NCI-H146 treated with DMSO at 0.1 percent for 48 hours (cell line): ENCODE results near the gene CHAT.

Experiments used
- DNase-seq: peaks from one replicate; lab custom pipeline; 2025; ENCODE audit not compliant: unreplicated experiment; lab: John Stamatoyannopoulos, UW

Gene CHAT

GRCh38 chr10:49596836-49597235, 17.0 kb upstream of the CHAT start:
- no peak for DNase-seq

DNA sequence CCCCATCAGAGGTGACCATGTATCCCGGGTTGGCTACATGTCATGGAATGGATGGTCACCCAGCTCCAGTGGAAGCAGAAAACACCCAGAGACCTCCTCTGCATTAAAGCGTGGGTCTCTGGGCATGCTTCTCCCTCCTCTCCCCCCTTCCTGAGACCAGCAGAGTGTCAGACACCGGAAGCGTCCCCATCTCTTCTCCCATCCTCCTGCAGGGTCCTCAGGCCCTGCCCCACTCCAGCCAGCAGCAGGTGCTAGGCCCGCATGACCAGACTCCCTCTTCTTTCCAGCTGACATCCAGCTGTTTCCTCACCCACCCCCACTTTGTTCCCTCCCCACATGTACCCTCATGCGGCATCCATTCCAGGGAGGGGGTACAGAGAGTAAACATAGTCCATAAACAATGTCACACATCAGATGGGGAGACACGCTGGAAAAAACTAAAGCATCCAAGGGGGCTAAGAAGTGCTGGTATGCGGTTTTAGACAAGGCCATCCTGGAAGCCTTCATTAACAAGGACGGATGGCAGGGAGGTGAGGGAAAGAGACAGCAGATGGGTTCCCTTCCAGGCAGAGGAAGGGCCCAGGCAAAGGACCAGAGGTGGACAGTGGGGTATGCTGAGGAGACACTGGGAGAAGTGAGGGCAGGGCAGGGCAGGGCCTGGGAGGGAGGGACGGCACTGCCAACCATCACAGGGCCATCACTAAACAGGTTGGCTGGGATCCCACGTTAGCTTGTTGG, 16.2 kb upstream of the CHAT start:
- no peak for DNase-seq

DNA sequence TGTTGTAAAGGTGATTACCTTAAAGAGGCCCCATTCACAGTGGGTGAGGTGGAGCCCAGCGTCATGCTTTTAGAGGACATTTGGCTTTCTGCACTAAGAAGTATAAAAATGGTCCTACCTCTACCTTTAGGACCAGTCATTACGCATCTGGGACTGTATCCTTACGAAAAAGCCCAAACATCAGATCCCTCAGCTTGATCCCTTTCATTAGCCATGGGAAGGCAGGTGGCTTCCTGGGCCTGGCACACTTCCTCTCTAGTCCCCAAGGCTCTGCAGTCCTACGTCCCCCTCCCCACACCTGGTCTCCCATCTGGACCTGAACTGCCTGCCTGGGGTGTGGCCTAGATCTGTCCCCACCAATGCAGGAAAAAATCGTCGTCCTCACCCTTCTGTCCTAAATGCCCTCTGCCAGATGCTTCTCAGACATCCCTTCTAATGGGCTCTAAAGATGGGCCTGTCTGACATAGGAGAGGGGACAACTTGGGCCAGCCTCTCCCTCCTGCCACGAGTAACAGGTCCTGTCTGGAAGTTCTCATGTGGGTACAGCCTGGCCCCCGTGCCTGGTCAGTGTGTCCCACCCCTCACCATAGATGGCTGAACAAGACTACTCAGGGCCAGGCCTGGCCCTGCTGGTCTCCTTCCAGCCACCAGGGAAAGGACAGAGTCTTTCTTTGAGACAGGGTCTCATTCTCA, 15.5 kb upstream of the CHAT start:
- DNase-seq: no peak

- no peak for DNase-seq
These were observed 14.9 kb upstream of the CHAT start for GRCh38 chr10:49598986-49599385.

GRCh38 chr10:49599546-49599945, 14.3 kb upstream of the CHAT start:
- DNase-seq: no peak

- DNase-seq: no peak
These were observed 13.8 kb upstream of the CHAT start for GRCh38 chr10:49600046-49600445.

GRCh38 chr10:49600781-49601400, 12.9 kb upstream of the CHAT start:
- no peak for DNase-seq

- no peak for DNase-seq
These were observed 12.0 kb upstream of the CHAT start for GRCh38 chr10:49601857-49602256.

DNA sequence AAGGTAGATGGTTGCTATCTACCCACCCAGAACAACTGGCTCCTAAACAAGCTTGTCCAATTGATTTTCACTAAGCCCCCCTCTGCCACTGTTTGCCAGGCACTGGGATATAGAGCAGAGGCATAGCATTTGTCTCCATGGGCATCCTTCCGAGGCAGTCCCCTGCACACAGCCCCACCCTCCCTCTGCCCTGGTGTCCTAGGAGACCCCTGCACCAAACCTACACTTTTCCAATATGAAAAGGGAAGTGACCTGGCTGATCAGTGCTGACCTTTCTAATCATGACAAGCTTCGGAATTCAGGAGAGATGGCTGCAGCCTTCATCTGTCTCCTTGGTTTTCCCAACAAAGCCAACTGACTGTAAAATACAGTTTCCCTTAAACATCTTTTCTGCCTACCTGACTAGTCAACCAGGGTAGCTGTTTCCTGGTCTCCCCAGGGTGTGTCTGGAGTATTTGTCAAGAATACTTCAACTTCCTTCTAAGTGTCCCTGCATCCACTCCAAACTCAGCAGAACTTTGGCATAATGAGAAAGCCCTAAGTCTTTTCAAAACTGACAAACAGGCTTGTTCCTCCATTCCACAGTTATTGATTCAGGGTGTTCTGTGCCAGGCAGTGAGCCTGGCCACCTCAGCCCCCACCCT, 11.3 kb upstream of the CHAT start:
- DNase-seq: no peak

- DNase-seq: no peak
These were observed 8.5 kb upstream of the CHAT start for GRCh38 chr10:49605216-49605938.

DNA sequence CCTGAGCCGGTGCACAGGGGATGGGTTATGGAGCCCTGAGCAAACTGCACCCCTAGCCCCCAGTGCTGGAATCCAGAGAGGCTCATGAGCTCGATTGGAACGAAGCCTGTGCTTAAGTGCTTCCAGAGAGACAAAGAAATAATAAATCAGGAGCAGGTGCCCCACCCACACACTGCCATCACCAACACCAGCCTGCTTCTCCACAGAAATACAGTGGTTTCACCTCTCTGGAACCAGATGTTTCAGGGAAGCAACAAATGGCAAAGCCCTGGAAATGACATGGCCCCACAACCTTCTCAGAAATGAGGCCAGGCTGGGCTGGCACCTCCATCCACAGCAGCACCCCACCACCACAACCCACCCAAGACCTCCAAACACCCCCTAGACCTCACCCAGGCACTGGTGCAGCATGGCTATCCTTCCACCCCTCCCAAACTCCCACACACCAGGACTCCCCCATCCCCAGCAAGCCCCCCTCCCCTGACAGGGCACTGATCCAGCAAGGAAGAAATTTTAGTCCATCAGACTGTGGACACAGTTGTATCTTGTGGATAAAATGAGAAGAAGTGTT, 7.8 kb upstream of the CHAT start:
- no peak for DNase-seq

DNA sequence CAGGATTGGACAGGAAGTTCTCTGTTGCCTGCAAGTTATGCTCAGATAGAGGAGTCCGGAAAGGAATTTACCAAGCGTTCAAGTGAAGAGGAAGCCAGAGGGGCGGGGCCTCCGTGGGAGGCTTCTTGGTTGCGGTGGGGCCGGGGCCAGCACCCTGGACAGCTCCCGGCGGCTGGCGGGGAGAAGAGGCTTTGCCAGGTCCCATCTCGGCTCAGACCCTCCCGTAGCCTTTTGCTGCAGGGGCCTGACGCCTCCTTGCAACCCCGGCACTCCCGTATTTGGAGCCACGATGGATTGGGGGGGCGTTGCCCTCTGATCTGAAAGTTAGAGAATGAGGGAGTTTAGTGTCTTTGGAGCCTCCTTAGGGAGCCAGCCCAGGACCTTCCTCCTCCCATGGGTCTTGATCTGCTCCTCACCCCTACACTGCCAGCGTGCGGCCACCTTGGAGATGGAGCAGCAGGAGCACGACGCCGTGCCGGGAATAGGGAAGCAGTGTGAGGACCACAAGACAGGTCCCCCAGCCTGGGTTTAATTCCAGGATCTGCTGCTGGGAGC, 6.8 kb upstream of the CHAT start:
- DNase-seq: no peak

GRCh38 chr10:49608166-49609005, 5.5 kb upstream of the CHAT start:
- no peak for DNase-seq

DNA sequence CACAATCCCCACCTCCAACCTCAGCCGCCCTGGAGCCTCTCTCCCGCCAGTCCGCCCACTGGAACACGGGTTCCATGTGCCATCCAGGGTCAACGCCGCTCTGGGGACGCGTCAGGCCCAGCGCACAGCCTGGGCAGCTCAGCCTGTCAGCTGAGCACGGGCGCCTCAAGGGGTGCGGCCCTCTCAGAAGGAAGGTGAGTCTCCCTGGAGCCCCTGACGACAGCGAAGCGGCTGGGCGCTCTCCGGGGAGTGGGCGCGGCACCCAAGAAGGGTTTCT, 4.9 kb upstream of the CHAT start:
- no peak for DNase-seq

- DNase-seq: peak; percentile 4
These were observed 4.3 kb upstream of the CHAT start for GRCh38 chr10:49609283-49610113.

DNA sequence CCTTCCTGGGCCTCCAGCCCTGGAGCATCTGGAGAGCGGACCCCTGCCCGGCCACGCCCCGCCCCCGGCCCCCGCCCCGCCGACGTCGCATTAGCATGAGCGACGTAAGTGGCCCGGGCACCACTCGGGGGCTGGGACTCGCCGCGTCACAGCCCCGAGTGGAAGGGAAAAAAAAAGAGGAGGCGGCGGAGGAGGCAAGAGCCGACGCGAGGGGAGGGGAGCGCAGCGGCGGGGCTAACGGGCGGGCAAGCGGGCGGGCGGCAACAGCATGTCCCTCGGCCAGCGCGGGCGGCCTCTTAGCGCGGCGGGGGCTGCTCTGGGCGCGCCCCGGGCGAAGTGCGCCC, 3.8 kb upstream of the CHAT start, which contains the start of gene SLC18A3:
Gene SLC18A3, plus strand, starts transcription at position 197 of the 344 bp plus-strand sequence. CDS start 431 bp downstream, outside the sequence.
- peak; percentile 29 for DNase-seq

DNA sequence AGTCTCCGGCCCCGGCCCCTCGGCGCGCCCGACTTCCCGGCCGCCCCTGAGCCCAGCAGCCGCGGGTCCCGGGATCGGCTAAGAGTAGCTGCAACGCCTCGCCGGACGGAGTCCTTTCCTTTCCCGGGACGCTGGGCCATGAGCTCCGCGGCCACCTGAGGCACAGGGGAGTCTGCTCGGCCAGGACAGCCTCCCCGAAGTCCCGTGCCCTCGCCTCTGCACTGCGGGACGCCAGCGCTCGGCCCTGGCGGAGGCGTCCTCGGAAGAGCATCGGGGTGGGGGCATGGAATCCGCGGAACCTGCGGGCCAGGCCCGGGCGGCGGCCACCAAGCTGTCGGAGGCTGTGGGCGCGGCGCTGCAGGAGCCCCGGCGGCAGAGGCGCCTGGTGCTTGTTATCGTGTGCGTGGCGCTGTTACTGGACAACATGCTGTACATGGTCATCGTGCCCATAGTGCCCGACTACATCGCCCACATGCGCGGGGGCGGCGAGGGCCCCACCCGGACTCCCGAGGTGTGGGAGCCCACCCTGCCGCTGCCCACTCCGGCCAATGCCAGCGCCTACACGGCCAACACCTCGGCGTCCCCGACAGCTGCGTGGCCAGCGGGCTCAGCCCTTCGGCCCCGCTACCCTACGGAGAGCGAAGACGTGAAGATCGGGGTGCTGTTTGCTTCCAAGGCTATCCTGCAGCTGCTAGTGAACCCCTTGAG, 3.2 kb upstream of the CHAT start:
- no peak for DNase-seq

- DNase-seq: no peak
These were observed 2.5 kb upstream of the CHAT start for GRCh38 chr10:49611166-49611815.
